CD4-positive, alpha-beta T cell treated with Interleukin-6 for 4 hours (primary cell): Measurements from ENCODE around the gene RPL41.
"Not testable (repeated sequence)": the region's sequence is repeated elsewhere in the genome, so short reads cannot be mapped to it uniquely, and the experiment has no call there.

Experiments
- DNase-seq: peaks from one replicate; pipeline ENCODE4 v3.0.0-alpha.2; 2020; ENCODE audit warnings: mixed read lengths

The RPL41 gene

DNA sequence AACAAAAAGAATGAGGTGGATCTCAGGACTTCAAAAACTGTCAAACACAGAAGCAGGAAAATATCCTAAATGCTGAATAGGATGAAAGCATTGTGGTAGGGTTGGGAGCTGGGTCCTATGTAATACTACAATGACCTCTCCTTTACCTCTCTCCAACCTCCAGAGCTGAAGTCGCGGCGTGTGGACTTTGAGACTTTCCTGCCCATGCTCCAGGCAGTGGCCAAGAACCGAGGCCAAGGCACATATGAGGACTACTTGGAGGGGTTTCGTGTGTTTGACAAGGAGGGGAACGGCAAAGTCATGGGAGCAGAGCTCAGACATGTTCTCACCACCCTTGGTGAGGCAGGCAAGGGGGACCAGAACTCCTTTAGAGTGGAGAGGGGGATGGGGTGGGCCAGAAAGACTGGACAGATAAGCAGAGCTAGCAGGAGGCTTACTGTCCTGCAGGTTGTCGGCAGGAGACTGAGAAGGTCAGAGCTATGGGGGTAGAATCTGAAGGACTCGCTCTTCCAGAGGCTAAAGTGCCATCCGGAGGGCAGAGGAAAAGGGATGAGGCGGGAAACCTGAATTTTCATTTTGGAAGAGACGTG, 38.9 kb downstream of the RPL41 start:
- no peak for DNase-seq

DNA sequence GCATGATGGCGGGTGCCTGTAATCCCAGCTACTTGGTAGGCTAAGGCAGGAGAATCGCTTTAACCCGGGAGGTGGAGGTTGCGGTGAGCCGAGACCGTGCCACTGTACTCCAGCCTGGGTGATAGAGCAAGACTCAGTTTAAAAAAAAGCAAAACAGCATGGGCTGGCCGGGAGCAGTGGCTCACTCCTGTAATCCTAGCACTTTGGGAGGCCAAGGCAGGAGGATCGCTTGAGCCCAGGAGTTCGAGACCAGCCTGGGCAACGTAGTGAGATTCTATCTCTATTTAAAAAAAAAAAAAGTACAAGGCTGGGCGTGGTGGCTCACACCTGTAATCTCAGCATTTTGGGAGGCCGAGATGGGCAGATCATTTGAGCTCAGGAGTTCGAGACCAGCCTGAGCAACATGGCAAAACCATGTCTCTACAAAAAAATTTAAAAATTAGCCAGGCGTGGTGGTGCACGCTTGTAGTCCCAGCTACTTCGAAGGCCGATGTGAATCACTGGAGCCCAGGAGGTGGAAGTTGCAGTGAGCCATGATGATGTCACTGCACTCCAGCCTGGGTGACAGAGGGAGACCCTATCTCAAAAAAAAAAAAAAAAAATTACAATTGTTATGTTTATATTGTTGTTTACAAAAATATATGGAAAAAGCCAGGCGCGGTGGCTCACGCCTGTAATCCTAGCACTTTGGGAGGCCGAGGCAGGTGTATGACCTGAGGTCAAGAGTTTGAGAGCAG, 40.2 kb downstream of the RPL41 start:
- DNase-seq = not testable (repeated sequence)

DNA sequence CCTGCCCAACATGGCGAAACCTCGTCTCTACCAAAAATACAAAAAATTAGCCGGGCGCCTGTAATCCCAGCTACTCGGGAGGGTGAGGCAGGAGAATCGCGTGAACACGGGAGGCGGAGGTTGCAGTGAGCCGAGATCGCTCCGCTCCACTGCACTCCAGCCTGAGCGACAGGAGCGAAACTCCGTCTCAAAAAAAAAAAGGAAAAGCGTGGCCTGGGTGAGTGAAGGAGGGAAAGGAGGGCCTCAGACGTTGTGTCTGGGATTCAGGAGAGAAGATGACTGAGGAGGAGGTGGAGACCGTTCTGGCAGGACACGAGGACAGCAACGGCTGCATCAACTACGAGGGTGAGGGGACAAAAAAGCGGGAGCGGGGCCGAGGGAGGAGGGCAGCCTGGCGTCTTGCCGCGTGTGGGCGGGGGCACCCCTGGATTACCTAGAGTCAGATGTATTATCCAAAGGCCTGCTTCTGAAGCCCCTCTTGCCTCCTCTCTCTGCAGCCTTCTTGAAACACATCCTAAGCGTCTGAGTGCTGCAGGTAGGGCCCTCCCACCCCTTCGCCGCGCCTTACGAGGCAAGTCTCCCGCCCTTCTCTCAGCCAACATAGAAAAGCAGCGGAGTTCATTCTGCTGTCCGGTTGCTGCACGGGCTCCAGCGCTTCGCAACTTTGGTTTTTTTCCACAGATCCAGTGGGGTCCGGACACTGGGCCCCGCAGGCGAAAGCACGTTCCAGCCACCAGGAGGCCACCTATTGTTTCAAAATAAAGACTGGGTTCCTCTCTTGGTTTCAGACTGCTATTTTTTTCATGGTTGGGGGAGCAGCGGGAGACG, 41.0 kb downstream of the RPL41 start:
- peak; percentile 67 for DNase-seq

DNA sequence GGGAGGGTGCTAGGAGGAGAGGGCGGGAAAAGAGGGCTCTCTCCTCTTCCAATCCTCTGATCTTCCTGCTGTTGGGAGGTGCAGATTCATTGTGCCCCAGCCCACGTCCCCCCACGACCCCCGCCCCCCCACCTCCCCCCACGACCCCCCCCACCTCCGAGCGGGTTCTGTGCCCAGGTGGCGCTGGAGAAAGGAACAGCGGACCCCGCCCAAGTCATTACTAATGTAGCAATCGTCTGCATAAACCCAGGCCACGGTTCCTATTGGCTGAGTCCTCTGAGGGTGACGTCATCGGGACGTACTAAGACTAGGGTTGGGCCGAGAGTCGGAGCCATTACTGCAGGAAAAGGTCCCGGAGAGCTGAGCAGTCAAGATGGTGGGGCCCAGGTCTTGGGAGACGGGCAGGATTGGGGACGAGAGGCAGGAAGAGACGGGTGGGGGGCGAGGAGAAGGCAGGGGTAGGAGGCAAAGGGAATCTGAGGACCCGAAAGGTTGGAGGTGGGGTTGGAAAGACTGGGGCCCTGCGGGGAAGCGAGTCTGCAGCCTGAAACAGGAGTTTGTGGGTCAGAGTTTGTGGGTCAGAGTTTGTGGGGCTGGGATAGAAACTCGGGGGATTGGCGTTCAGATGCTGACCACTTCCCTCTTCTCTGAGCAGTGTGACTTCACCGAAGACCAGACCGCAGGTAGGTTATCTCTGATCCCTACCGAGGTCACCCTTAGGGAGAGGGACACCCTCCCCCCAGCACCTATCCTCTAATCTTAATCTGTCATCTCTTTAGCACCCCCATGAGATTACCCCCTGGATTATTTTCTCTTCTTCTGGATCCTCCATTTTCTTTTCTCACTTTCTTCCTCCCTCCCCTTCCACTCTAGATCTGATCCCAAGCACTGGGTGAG, 41.8 kb downstream of the RPL41 start, which contains the start of gene MYL6:
Gene MYL6 (plus strand): TSS at position 331 of the 897 bp plus-strand sequence. CDS start 43 bp downstream, at position 374.
- peak; percentile 94 for DNase-seq

DNA sequence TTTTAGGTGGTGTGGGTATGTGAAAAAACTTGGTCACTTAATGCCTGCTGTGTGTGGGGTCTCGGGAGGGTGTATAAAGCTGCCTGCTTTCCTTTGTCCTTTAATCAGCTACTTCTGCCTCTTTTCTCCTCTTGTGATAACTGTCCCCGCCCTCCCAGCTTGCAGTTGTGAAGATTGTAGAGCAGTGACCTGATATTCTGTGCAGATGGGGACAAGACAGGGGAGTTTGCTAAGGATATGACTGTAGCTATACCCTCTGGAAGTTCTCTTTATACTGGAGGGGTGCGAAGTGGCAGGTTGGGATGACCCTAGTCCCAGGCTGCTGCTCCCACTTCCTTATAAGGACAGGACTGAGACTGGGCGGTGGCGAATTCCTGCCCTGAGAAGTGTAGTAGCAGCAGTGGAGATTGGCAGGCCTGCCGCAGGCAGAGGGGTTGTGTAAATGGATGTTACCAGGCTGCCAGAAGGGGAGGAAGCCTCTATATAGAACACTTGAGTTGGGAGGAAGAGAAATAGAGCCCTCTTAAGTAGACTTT, 42.6 kb downstream of the RPL41 start:
- peak; percentile 37 for DNase-seq

DNA sequence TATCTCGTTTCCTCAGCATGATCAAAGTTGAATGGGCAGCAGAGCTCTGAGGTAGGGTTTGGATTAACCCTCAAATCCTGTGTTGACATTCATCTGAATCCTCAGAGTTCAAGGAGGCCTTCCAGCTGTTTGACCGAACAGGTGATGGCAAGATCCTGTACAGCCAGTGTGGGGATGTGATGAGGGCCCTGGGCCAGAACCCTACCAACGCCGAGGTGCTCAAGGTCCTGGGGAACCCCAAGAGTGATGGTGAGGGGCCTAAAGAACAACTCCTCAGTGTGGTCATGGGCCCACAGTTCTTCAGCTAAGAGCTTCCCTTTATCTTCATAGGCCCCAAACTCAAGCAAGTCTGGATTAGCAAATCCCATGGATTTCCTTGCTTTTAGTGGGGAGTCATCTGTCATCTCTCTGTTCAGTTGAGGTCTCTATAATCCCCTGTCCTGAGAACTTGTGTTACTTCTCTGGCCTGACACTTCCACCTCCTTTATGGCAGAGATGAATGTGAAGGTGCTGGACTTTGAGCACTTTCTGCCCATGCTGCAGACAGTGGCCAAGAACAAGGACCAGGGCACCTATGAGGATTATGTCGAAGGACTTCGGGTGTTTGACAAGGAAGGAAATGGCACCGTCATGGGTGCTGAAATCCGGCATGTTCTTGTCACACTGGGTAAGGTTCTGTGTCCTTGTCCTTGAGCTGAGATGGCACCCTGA, 43.2 kb downstream of the RPL41 start:
- no peak for DNase-seq

DNA sequence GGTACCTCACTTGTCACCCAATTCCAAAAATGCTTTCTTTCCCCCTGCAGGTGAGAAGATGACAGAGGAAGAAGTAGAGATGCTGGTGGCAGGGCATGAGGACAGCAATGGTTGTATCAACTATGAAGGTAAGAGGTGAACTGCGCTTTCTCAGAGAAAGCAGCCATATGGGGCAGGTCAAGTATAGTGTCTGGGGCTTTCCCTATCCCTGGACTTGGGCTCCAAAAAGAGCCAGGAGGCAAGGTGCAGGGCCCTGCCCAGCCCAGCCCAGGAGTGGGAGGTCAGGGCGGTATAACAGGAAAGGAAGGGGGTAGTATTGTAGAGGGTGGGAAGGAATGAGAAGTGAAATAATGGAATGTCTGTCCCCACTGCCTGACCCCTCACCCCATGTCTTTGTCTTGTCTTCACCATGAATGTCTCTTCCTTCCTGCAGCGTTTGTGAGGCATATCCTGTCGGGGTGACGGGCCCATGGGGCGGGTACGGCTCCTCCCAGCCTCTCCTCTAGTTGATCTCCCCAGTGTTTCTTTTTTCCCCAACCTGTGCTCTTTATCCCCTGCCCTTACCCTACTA, 43.8 kb downstream of the RPL41 start:
- peak; percentile 80 for DNase-seq

DNA sequence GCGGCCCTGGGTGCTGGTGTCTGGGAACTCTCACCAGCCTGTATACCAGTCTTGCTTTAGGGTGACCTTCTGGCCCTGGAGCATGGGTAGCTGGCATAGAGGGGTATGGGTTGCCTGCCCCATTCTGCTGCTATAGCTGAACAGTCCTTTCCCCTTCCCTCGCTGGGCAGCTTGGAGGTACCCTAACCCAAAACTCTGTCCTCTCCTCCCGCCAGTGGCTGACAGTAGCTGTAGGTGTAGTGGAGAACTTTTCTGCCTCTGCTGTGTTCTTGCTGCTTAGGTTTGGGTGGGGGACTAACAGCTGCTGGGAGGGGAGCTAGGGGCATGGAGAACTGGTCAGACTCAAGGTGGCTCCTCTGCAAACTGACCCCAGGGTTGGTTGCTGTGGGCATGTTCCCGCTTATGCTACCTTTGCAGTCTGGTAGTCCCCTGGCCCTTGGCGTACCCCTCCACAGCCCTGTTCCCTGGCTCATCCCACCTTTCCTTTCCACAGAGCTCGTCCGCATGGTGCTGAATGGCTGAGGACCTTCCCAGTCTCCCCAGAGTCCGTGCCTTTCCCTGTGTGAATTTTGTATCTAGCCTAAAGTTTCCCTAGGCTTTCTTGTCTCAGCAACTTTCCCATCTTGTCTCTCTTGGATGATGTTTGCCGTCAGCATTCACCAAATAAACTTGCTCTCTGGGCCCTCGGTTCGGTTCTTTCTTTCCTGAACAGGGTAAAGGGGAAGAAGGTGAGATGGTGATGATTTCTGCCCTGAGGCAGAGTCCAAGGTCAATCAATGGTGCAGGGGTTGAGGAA, 44.7 kb downstream of the RPL41 start:
- no peak for DNase-seq

DNA sequence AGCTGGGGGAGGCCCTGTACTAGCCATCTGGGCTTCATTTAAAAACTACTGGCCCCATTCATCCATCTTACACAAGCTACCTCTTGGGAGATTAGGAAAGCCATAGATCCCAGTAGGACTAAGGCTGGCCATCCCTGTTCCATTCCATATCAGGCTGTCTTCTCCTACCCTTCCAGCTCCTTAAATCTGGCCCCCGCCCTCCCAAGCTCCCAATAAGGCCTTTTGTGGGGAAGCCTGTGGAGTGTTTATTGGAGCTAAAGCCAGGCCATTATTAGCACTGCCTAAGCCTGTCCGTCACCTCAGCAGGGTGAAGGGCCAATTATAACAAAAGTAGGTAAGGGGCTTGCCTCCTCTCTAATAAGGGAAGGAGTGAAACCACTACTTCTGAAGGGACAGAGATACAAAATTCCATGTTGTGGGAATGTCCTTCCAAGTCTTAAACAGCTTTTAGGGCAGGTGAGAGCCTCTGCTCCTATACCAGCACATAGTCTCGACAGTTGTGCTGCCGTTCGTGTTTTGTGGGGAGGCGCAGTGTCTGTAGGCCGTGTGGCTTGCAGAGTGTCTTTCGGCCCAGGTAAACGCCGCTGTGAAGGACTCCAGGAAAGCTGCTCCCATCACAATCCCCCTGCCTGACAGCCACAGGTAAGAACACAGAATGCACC, 45.4 kb downstream of the RPL41 start:
- DNase-seq = no peak

DNA sequence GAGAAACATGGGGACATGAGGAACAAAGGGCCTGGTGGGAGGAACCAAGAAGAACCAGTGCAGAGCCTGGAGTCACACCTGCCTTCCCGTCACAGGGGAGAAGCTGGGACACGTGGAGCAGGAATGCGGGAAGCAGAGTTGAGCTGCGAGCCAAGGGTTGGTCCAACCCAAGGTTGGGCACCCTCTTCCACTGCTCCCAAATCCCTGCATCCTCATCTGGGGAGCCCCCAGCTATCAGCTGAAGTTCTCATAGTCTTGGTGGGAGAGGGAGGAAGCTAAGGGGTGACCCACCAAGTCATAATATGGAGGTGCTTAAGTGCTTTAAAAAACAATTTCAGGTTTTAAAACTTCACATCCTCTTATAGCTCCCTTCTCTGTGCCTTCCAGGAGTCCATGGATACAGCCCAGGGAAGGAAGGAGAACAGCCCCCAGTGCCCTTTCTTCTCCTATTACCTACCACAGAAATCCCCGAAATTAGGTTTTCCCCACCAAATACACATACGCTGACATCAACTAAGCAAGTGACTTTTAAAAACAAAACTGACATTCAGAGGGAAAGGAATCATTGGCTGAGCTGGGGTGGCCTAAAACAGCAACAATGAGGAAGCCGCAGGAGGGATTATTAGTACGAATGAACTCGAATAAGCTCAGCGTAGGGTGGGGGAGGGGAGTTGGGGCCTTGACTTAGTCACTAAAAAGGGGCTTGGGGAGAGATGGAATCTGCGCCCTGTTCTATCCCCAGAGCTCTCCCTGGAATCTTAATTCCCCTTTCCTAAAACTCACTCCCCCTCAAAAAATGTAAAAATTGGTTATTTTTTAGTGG, 46.2 kb downstream of the RPL41 start:
- DNase-seq = no peak

DNA sequence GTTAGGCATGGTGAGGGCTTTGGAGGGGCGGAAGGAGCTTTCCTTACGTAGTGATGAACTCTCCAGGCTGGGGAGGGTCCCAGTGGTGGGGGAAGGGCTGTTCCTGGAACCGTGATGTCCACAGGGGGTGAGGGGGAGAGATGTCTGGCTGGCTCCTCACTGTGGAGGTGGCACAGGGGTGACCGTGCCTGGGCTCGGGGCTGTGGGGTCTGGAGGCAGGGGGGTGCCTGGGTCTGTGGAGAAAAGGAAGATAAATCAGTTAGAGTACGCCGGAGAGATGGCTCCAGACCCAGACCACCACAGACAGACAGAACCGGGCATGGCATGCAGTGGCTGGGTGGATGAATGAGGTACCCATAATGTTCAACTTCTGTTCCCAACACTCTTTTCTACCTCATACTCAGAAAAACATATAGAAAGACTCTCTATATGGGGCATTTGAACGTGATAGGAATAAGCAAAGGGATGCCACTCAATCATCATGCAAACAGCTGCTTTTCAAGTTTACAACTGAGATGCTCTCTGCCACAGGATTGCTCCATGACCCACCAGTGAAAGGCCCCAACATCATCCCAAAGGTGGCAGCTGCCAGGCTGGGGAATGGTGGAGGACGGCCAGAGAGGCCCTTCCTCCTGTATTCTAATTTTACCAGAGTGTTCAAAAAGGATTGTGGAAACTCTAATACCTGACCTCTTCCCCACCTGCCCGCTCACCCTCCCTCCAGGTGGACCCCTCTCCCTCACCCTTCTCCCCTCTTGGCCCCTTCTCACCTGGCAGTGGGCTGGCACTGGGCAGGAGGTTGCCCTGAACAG, 47.3 kb downstream of the RPL41 start:
- DNase-seq = no peak

DNA sequence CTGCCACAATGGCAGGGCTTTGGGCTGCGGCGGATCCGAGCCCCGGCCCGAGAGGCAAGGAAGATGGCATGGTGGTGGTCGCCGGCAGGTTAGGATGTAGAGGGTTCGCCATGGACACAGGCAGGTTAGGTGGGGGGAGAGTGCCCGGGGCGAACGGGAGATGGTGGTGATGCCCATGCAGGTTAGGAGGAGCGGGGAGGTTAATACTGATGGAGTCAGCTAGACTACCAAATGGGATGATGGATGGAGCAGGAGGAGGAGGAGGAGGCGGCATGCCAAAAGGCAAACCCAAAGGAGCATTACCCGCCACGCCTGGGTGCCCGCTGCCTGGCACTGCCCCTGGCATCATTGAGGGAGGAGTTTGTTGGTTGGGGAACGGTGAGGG, 47.9 kb downstream of the RPL41 start:
- DNase-seq = no peak

DNA sequence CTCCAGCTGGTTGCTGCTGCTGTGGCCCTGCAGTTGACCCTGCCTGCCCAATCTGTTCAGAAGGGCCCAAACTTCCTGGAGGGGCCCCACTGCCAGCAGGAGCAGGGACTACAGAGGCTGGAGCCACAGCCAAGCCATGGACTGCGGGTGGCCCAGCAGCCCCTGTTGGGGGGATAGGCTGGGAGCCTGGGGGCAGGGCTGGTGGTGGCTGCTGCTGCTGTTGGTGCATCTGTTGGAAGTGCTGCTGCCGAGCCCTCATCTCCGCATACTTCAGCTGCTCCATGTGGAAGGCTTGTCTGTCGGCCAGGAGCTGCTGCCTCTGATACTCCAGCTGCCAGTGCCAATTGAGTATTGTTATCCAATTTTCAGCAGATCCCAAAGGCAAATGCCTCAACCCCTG, 48.9 kb downstream of the RPL41 start:
- DNase-seq = no peak
